Amygdala (tissue), 56 donors: ENCODE results near the gene TTLL12.

Experiments
- DNase-seq, 56 donors: peaks; one replicate each; lab custom pipeline; 2025; lab: John Stamatoyannopoulos, UW

The TTLL12 gene

GRCh38 chr22:43134553-43134952, 52.4 kb downstream of the TTLL12 start:
- no peak for DNase-seq

DNA sequence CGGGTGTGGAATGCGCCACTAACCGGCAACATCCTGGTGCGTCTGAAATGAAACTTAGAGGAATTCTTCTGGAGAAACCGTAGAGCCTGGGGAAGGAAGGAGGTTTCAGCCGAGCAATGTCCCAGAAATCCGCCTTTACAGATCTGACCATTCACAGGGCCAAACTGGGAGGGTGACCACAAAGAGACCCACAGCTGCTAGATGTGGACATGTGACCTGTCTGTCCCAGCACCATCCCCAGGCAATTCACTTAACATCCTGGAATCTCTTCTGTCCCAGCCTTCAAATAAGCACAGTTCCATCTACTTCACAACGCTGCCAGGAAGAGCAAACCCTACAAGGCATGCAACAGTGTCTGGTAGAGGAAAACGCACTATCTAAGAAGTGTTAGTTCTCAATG, 53.5 kb downstream of the TTLL12 start:
- DNase-seq = no peak

DNA sequence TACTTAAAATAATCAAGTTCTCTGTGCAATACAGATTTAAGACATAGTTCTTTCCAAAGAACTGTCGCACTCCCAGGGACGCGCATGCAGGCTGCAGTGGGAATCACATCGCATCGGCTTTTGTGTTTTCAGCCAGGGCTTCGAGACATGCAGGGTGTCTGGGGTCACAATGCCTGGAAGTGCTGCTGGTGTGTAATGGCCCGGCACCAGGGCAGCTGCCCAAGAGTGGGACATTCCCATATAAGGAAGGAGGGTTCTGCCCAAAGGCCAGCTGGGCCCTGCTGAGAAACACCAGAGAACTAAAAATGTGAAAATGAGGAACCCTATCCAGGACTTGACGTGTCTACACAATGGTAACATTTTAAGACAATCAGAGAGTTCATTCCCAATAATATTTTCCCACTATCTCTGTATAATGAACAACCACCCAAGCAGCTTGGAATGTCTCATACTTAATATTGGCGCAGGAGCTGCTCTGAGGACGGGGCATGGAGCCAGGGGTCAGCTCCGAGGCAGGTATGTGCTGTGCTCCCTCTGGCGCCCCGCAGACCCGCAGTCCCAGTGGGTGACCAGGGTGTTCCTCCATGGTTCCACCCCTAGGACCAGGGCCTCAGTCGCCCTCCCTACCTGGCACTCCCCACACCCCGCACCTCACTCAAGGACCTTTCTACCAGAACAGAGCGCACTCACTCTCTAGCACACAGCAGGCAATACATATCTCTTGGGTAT, 55.0 kb downstream of the TTLL12 start:
- DNase-seq = no peak

GRCh38 chr22:43129426-43130425, 57.2 kb downstream of the TTLL12 start:
- DNase-seq = no peak

GRCh38 chr22:43128928-43129424, 58.0 kb downstream of the TTLL12 start:
- no peak for DNase-seq

DNA sequence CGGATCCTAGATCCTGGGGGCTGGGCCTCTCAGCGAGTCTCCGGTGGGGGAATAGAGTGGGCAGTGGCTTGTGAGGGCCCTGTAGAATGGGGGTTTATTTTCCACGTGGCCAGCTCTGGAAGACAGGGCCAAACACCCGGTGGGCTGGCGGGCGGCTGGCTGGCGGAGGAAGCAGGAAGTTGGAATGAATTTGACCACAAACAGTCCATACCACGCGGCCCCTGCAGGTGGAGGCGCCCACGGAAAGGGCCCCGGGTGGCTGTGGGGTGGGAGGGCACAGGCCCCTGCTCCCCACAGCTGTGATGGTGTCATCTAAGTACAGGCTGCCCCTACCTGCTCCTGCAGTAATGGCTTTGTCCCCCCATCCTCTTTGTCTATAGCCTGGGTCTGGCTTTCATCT, 58.8 kb downstream of the TTLL12 start:
- no peak for DNase-seq

- no peak for DNase-seq
Observed at GRCh38 chr22:43127166-43127908, 59.6 kb downstream of the TTLL12 start.

- no peak for DNase-seq
Observed at GRCh38 chr22:43126501-43127165, 60.3 kb downstream of the TTLL12 start.

DNA sequence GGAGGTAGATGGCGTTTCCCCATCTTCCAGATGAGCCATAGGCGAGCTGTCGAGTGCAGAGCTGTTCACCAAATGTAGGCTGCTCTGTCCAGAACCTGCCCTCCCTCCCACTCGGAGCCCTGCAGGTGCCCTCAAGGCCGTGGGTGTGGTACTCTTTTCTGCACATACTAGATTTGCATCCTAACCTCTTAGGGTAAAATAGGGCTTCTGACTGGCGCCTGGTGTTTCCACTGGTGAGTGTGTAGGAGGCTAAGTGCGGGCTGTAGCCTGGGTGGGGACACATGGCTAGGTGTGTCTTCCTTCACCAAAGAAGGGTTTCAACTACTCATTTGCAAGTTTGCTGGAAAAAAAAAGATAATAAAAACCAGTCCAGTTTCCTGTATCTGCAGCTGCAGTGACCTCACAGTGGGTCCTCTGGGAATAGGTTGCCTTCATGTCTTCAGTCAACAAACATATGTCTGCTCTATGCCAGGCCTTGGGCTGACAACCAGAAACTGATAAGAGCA, 67.9 kb downstream of the TTLL12 start:
- no peak for DNase-seq

DNA sequence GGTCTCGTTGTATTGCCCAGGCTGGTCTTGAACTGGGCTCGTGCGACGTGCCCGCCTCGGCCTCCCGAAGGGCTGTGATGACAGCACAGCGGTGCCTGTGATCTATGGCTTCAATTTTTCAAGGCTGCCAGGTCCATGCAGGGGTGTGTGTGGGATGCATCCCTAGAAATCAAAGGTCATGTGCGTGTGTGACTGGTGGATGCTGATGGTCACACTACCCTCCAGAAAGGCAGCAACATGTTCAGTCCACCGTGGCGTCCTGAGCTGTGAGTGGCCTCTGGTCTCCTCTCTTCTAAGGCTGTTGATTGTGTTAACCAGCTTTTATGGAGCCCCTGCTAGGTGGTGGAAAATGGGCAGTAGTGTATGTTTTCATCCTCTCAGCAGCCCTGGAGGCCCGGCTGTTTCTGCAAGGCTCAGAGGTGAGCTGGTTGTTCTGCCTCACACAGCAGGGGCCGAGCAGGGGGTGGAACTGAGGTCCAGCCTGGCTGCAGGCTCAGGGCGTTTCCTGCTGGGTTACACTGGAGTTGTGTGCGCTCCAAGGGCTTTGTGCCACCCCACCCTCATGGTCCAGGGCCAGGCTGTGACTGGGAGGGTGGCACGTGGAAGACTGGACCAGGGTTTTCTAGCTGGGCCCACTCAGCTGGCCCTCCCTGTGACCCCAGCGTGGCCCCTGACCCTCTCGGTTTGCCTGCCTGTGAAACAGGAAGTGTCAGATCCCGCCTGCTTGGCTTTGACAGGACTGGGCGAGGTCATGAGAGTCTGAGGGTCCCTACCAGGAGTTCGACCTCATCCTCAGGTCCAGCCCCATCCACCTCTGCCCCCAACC, 68.7 kb downstream of the TTLL12 start:
- DNase-seq = no peak

DNA sequence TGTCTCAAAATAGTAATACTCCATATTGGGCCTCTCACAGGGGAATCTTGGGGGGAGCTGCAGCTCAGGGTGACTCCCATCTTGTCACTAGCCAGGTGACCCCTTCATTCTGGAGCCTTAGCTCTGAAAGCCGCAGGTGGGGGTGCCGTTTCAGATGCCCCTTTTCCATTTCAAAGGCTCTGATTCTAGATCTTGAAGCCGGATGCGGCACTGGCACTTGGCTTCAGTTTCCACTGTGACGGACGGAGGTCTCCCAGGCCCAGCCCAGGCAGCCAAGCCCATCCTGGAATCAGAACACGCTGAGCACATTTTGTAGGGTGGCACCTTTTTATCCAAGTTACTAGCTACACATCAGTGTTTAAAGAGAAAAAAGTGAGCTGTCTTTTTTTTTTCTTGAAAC, 70.0 kb downstream of the TTLL12 start:
- no peak for DNase-seq
